GM21717 (cell line): ENCODE results near the gene CEP78.

Source experiments
- ATAC-seq: cut with Tn5 transposase; IDR thresholded peaks from one replicate; pipeline ENCODE4 v1.9.1; 2021; ENCODE audit warnings: mild to moderate bottlenecking, moderate library complexity; ENCODE audit not compliant: unreplicated experiment

CEP78 gene

DNA sequence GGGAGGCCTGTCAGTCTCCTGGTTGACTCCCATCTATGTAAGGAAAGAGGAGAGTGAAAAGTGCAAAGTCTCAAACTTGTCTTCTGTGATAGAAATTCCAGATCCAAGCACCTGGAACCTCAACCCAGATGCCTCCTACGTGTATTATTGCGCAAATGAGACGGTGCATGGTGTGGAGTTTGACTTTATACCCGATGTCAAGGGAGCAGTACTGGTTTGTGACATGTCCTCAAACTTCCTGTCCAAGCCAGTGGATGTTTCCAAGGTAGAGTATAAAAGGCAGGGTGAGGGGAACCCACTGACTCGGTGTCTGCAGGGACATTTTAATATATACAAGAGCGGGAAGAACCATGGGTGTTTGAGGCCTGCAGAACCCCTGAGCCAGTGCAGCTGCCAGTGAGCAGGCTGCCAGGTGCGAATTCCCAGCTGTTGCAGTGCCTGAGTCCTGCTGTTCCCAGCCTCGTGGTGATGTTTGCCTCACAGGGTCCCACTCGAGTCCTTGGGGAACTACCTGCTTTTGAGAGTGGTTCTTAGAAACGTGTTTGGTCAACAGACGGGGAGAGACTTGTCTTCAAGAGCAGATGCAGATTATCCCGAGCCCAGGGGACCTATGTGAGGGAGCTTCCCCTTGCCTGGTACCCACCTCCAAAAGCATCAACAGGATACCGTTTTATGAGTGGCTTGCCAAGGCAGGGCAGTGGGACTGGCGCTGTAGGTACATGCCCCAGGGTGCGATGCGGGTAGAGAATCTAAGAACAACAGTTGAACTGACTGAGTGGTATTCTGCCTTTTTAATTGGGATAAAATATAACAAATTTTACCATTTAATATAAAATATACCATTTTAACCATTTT lies 70.6 kb downstream of the CEP78 start:
- no peak for ATAC-seq

- ATAC-seq: no peak
Measured at GRCh38 chr9:78307360-78307759, 71.5 kb downstream of the CEP78 start.

GRCh38 chr9:78309066-78309465 lies 73.2 kb downstream of the CEP78 start:
- no peak for ATAC-seq

DNA sequence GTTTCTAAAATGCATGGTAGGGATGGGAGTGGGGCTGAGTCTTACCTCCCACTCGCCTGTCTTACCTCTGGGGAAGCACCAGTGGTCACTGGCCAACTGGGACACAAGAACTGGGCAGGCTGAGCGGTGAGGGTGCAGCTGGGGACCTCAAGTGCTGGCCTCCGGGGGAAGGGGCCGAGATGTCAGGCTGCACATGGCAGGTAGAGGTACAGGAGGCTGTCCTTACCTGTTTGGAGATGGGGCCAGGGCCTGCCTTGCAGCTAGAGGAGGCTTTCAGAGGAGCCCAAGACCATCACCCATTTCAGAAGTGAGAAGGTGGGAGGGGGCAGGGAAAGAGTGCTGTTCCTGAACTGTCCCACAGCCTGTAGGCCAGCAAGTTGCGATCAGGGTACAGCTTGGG lies 75.2 kb downstream of the CEP78 start:
- no peak for ATAC-seq

GRCh38 chr9:78311886-78312524 lies 76.1 kb downstream of the CEP78 start:
- ATAC-seq: no peak

- no peak for ATAC-seq
Measured at GRCh38 chr9:78314550-78314949, 78.7 kb downstream of the CEP78 start.

- no peak for ATAC-seq
Measured at GRCh38 chr9:78314953-78315870, 79.3 kb downstream of the CEP78 start.

- ATAC-seq: no peak
Measured at GRCh38 chr9:78316166-78316892, 80.5 kb downstream of the CEP78 start.

DNA sequence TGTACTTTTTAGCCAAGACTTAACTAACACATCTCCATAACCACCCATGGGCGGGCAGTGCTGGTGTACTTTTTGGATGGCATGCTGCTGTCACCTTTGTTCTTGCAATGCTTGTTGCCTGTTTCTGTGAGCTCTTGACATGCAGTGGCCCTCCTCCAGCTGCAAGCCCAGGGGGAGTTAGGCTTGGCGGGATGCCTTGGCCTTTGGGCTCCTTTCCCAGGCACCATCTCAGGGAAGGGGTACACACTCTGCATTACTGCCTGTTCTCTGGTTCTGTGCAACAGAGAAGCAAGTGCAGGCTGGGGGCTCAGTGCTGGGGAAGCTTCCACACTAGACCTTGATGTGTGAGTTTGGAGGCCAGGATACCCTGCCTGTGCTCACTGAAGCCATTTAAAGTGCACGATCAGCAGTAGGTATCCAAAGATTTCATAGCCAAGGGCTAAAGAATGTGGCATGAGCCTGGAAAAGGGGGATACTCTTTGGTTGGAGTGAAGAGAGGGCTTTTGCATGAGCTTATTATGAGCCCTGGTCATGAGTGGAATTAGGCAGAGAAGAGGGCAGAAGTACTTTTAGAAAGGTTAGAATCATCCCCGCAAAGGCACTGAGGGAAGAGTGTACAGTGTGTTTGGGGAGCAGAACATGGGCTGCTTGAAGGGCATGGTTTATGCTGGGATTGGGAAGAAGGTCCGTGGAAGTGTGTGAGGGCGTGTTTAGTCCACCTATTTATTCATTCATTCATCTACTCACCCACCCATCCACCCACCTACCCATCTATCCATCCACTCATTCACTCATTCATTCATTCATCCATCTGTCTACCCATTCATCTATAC lies 83.5 kb downstream of the CEP78 start:
- ATAC-seq: no peak

DNA sequence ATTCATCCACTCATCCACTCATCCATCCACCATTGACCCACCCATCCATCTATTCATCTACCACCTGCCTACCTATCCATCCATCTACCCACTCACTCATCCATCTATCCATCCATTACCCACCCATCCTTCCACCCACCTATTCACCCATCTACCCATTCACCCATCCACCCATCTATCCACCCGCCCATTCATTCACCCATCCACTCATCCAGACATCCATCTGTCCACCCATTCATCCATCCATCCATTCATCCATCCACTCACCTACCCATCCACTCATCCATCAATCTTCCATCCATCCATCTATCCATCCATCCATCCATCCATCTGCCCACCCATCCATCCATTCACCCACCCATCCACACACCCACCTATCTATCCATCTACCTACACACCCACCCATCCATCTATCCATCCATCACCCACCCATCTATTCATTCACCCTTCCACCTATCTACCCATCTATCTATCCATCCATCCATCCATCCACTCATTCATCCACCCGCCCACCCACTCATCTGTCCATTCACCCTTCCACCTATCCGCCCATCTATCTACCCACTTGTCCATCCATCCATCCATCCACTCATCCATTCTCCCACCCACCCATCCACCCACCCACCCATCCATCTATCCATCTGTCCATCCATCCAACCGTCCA lies 84.3 kb downstream of the CEP78 start:
- ATAC-seq: no peak

GRCh38 chr9:78320875-78321496 lies 85.1 kb downstream of the CEP78 start:
- ATAC-seq: no peak

GRCh38 chr9:78321505-78321904 lies 85.6 kb downstream of the CEP78 start:
- ATAC-seq: no peak

GRCh38 chr9:78324068-78324650 lies 88.3 kb downstream of the CEP78 start:
- no peak for ATAC-seq

- no peak for ATAC-seq
Measured at GRCh38 chr9:78324682-78325081, 88.8 kb downstream of the CEP78 start.

- no peak for ATAC-seq
Measured at GRCh38 chr9:78325343-78325742, 89.5 kb downstream of the CEP78 start.

- no peak for ATAC-seq
Measured at GRCh38 chr9:78325846-78326360, 90.0 kb downstream of the CEP78 start.

GRCh38 chr9:78326564-78326963 lies 90.7 kb downstream of the CEP78 start:
- no peak for ATAC-seq
